GM18858 (cell line): ENCODE results near the gene ZBTB4.

Source experiments
- ATAC-seq: cut with Tn5 transposase; IDR thresholded peaks from one replicate; pipeline ENCODE4 v1.9.1; 2021; ENCODE audit not compliant: unreplicated experiment

The ZBTB4 gene

GRCh38 chr17:7479213-7480088, at the start of gene ZBTB4:
TSS of gene ZBTB4 (minus strand) at chr17:7479631. CDS start at chr17:7466801, 12,830 bp downstream.
- no peak for ATAC-seq

DNA sequence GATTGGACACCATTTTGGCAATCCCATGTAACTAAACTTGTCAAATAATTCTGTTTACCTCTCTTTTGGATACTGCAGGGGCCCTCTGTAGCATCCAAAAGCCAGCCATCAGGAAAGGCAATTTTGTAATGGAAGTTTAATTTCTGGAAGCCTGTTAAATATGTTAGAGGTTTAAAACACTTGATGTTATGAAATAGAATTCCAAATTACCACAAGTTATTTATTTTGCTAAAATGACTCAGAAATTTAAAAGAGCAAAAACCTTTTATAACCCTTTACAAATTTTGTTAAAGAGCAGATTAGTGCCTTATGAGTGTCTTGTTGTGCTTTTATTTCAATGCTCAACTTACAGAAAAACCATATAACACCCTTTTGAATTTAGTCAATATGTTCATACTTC, 49.4 kb upstream of the ZBTB4 start:
- no peak for ATAC-seq

DNA sequence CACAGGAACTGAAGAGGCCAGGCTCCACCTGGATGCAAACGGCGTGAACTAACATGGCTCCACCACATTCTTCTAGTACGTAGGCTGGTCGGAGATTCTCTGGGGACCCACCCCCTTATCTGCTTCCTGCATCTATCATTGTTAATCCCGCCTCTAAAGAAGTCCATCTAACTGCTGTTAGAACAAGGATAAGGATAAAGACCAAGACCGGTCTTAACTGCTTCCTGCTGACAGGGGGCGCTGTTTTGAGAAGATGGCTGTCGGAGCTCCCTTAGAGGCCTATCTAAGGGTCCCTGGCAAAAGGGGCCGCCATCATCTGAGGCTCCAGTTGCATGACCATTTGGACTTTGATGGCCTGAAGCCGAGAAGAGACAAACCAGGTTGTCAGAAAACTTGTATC, 43.6 kb upstream of the ZBTB4 start:
- ATAC-seq: no peak

DNA sequence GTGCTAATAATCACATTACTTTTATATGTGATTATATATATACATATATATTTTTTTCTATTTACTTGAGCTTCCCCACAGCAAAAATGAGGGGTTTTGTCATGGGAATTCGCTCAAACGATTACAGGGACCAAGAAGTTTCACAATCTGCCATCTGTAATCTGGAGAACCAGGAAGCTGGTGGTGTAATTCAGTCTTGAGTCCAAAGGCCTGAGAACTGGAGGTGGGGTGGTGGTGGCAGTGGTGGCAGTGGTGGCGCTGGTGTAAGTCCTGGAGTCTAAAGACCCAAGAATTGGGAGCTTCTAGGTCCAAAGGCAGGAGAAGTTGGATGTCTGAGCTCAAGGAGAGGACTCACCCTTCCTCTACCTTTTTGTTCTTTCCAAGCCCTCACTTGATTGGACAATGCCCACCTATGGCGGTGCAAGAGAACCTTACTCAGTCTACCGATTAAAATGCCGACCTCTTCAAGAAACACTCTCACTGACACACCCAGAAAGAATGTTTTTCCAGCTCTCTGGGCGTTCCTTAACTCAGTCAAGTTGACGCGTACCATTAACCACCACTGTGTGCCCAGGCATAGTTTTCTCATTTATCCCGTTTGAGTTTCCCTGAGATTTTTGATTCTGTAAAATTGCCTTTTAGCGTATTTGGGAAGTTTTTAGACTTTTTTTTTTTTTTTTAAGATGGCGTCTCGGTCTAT, 36.6 kb upstream of the ZBTB4 start:
- ATAC-seq: no peak

DNA sequence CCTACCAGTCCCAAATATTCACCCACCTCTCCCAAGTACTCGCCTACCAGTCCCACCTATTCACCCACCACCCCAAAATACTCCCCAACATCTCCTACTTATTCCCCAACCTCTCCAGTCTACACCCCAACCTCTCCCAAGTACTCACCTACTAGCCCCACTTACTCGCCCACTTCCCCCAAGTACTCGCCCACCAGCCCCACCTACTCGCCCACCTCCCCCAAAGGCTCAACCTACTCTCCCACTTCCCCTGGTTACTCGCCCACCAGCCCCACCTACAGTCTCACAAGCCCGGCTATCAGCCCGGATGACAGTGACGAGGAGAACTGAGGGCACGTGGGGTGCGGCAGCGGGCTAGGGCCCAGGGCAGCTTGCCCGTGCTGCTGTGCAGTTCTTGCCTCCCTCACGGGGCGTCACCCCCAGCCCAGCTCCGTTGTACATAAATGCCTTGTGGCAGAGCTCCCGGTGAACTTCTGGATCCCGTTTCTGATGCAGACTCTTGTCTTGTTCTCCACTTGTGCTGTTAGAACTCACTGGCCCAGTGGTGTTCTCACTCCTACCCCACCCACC, 34.5 kb upstream of the ZBTB4 start:
- no peak for ATAC-seq

GRCh38 chr17:7512824-7513540, 33.6 kb upstream of the ZBTB4 start:
- ATAC-seq: no peak

GRCh38 chr17:7512105-7512504, 32.7 kb upstream of the ZBTB4 start:
- ATAC-seq: no peak

GRCh38 chr17:7511108-7511507, 31.7 kb upstream of the ZBTB4 start:
- ATAC-seq: no peak

- ATAC-seq: no peak
These were observed 30.5 kb upstream of the ZBTB4 start for GRCh38 chr17:7509937-7510336.

GRCh38 chr17:7508846-7509245, 29.4 kb upstream of the ZBTB4 start:
- ATAC-seq: no peak

DNA sequence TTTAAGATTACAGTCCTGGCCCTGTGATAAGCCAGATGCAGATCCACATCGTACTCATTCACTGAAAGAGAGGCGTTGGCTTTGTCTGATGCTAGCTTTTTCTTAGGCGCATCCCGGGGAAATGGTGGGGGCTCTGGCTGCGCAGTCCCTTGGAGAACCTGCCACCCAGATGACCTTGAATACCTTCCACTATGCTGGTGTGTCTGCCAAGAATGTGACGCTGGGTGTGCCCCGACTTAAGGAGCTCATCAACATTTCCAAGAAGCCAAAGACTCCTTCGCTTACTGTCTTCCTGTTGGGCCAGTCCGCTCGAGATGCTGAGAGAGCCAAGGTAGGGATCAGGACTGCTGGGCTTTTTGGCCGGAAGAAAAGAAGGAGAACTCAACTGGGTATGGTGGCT, 28.7 kb upstream of the ZBTB4 start:
- ATAC-seq: no peak

GRCh38 chr17:7503521-7503920, 24.1 kb upstream of the ZBTB4 start:
- ATAC-seq: no peak

DNA sequence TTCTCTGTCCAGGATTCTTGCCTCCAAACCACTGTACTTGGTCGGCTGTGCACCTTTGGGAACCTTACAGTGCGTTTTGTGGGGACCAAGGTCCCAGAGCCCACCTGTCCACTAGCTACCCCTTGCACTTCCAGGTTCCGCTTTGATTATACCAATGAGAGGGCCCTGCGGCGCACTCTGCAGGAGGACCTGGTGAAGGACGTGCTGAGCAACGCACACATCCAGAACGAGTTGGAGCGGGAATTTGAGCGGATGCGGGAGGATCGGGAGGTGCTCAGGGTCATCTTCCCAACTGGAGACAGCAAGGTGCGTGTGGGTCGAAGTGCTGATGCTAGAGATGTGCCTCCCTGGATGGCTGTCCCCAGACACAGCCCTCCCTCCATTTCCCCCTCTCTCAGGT, 23.6 kb upstream of the ZBTB4 start:
- no peak for ATAC-seq

GRCh38 chr17:7502171-7502847, 22.9 kb upstream of the ZBTB4 start:
- ATAC-seq: no peak

DNA sequence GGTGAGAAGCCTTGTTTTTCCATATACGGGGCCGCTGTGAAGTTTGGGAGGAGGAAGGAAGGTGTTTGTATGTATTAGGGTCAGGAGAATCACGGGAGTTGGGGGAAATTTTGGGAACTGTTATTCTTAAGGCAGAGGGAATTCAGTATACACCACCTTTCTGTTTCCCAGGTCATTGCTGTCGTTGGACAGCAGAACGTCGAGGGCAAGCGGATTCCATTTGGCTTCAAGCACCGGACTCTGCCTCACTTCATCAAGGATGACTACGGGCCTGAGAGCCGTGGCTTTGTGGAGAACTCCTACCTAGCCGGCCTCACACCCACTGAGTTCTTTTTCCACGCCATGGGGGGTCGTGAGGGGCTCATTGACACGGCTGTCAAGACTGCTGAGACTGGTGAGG, 22.3 kb upstream of the ZBTB4 start:
- no peak for ATAC-seq

GRCh38 chr17:7499161-7499560, 19.7 kb upstream of the ZBTB4 start:
- no peak for ATAC-seq

DNA sequence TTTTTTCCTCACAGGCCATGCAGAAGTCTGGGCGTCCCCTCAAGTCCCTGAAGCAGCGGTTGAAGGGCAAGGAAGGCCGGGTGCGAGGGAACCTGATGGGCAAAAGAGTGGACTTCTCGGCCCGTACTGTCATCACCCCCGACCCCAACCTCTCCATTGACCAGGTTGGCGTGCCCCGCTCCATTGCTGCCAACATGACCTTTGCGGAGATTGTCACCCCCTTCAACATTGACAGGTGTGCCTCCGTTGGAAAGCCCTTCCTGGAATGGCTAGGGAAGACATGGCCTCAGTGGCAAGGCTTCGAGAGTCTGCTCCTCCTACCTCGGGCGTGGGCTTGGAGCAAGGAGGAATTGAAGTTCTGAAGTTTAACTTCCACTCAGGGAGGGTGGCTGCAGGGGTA, 18.2 kb upstream of the ZBTB4 start:
- no peak for ATAC-seq

GRCh38 chr17:7497228-7497627, 17.8 kb upstream of the ZBTB4 start:
- no peak for ATAC-seq

DNA sequence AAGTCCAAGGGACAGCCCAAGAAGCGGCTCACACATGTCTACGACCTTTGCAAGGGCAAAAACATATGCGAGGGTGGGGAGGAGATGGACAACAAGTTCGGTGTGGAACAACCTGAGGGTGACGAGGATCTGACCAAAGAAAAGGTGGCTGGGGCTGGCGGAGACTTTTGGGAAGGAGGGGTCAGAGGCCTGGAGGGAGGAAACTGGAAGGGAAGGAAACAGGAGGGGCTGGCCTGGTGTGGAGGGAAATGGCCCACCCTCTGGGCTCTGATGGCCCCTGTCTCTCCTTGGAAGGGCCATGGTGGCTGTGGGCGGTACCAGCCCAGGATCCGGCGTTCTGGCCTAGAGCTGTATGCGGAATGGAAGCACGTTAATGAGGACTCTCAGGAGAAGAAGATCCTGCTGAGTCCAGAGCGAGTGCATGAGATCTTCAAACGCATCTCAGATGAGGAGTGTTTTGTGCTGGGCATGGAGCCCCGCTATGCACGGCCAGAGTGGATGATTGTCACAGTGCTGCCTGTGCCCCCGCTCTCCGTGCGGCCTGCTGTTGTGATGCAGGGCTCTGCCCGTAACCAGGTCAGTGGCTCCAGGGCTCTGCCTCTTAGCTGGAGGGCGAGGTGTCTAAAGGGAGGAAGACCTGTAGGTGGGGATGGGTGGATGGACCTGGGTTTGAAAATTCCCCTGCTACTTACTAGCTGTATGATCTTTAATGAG, 17.2 kb upstream of the ZBTB4 start:
- ATAC-seq: no peak

GRCh38 chr17:7495906-7496434, 16.5 kb upstream of the ZBTB4 start:
- ATAC-seq: no peak
